Measurements from ENCODE around the gene HIF1AN.

HIF1AN gene

DNA sequence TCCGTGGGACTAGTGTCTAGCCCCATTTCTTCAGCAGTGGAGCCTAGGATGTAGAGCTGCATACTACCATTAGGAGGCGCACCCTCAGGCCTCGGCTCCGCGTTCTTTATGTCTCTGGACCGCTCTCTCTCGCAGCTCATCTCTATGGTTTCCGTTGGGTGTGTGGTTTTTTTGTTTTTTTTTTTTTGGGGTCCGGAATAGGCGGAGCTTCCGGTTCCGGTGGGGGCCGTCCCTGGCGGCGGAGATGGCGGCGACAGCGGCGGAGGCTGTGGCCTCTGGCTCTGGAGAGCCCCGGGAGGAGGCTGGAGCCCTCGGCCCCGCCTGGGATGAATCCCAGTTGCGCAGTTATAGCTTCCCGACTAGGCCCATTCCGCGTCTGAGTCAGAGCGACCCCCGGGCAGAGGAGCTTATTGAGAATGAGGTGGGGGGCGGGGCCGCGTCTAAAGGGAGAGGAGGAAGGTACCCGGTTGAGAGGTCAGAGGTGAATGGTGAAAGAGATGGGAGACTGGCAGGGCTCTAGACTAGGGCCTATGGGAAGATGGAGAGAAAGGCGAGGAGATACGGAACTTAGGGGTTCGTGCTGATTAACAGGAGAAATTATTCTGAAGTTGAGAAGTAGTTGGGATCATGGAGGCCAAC is at the start of gene HIF1AN:
TSS of gene HIF1AN (plus strand) at position 229 of the 639 bp plus-strand sequence. CDS start at position 245, 16 bp downstream.
- DNase-seq (ENCODE audit: low read depth in 2 of 2), result peak; percentile 70 to 74

DNA sequence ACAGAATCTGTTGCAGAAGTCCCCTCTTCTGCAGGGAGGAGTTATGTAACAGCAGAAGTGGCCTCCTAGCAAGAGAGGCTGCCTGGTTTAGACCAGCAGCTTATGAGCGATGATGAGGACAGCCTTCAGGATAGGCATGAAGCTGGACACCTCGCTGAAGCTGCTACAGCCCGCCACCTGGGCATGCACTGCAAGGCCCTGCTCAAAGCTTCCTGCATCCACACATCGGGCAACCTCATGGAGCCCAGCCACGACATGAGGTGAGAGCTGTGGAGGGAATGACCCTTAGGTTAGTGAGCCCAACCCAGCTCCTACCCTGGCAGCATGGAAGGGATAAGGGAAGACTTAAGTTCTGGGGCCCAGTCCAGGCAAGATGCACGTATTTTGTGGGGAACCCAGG is 48.2 kb upstream of the HIF1AN start:
- DNase-seq (ENCODE audit: low read depth in 2 of 2), result no peak

DNA sequence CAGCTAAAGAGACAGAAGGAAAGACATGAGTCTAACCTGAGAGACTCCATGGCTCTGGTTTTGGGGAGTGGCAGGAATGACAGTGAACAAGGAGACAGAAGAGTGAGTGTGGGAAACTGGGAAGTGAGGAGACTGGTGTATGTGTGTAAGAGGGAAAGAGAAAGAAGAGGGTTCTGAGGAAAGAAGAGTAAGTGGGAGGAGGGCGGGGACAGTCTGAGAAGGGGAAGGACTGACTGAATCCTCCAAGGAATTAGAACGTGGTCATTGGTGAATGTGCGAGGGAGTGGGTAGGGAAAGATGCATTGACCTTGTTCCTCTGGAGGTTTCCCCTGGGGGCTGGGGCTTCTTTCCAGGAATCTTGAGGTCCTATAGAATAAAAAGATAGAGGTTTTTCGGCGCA is 46.3 kb upstream of the HIF1AN start:
- DNase-seq (ENCODE audit: low read depth in 2 of 2), result no peak

DNA sequence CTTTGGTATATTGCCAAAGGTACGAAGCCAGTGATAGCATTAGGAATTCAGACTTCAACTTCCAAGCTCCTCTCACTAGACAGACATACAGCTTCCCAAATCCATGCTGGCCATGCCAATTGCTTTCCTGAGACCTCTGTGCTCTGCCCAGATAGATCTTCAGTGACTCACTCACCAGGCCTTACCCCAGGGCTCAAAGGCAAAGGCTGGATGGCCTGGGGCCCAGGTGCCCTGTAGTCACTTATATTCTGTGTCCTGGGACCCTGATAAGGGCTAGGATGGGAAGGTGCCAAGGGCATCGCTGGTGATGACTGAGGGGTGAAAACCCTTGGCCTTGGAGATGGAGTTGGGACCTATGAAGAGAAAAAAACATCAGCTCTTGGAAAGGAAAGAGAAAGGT is 45.2 kb upstream of the HIF1AN start:
- DNase-seq (ENCODE audit: low read depth in 2 of 2), result no peak

DNA sequence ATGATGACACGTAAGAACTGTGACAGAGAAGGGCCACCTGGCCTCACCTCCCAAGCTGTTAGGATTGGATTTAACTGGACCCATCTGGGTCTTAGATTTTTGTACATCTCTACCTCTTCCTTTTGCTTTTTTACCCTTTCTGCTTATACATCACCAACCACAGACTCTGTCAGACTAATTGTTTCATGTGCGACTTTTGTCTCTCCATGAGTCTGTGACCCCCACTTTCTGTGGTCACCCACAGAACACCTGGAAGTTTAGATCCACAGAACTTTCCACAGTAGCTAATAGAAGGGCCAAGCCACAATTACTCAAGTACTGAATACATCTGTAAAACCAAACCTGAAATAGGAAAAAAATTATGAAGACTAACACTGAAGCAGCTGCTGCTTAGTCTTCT is 39.2 kb upstream of the HIF1AN start:
- DNase-seq (ENCODE audit: low read depth in 2 of 2), result no peak

DNA sequence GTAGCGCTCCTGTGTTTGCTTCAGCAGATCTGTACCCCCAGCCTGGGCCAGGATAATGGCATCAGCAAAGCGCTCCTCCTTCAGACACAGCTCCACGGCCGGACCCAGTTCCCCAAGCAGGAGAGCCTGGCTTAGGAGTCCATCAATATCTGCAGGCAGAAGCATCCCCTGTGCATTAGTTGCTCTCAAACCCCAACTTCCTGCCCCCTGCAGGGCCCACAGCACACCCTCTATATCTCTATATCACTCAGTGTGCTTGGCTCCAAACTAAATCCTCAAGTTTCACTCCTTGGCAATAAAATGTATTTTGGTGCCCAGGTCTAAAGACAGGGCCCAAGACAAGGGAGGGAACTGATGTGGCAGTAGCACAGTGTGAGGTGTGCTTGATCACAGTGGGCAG is 37.7 kb upstream of the HIF1AN start:
- no peak for DNase-seq (ENCODE audit: low read depth in 2 of 2)

DNA sequence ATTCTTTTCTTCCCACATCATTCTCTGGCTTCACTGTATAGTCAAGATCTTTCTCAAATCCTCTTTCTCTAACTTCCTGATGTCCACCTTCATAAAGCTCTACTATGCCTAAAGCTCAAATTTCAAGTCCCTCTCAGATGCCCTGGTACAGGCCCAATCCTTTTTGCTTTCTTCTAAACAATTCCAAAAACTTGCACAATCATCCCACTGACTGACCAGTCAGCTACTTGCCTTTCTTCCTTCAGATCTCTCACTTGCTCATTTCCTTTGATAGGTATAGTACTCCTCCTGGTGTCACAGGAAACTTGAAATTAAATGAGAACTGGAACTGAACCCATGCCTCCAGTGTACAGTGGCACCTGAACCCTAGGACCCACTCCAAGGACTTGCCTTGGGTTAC is 34.3 kb upstream of the HIF1AN start:
- no peak for DNase-seq (ENCODE audit: low read depth in 2 of 2)

DNA sequence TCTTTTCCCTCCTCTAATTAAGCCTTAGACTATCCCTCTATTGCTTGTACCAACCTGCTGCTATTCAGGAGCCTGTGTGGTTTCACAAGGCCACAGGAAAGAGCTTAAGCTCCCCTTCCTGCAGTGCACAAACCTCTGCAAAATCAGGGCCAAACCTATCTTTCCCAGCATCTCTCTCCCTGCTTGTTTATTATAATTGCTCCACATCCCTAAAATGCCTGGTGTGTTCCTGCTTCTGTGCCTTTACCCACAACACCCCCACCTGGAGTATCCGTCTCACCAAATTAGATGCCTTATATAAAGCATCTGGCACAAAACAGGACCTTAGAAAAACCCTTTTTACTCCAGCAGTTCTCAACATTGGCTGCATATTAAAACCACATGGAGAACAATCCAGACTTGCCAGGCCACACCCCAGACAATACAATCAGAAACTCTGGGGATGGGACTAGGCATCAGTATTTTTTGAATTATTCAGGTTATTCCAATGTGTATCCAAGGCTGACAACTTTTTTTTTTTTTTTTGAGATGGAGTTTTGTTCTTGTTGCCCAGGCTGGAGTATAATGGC is 32.7 kb upstream of the HIF1AN start:
- DNase-seq (ENCODE audit: low read depth in 2 of 2), result no peak

DNA sequence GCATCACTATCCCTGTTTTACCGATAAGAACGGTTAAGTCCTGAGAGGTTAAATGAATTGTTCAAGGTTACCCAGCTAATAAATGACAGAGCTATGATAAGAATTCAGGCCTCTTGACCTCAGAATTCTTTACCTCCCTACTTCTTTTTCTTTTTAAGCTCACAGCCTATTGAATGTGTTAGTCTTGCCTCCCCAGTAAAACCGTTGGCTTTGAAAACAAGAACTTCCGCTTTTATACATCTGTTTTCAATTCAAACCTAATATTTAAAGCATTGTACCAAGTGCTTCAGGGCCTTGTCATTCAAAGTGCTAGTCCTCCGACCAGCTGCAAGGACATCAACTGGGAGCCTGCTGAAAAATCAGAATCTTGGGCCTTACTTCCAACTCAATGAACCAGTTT is 31.6 kb upstream of the HIF1AN start:
- no peak for DNase-seq (ENCODE audit: low read depth in 2 of 2)

DNA sequence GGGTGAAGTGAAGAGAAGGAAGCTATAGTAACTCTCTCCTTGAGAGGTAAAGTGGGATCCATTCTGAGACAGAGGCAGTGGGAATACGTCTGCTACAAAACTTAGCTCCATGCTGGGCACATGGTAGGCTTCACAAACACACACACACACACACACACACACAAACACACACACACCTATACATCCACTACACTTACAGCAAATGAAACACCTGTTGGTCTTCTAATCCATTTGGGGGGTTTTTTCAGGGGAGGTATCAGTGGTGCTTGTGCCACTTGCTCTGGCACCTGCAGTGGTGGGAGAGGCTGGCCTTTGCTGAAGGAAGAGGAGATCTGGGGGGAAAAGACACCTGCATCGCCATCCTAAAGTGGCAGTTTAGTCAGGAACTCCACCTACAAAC is 30.6 kb upstream of the HIF1AN start:
- no peak for DNase-seq (ENCODE audit: low read depth in 2 of 2)

DNA sequence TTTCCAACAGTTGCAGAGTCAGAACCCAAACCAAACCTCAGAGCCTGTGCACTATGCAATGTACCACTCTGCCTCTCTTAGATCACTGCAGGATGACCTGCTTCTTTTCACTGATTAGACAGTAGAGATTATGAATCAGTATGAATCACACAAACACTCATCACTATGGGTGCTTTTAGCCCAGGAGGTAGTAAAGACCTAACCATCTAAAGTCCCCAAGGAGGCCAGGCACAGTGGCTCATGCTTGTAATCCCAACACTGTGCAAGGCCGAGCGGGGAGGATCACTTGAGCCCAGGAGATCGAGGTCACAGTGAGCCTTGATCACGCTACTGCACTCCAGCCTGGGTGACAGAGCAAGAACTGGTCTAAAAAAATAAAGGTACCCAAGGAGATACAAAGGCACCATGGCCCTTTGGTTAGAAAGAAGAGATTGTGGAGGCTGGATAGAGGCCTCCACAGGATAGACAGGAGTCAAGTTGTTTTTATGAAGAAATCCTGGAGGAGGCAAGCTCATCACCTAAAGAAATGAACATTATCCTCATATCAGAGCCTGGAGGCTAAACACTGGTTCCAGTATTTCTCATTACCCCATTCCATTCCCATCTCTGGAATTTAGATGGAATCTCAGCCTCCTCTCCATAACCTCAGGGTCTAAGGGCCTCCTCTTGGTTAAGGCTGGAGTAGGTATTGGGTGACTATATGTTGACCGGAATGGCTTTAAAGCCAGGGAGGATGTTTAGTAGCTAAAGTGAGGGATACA is 29.0 kb upstream of the HIF1AN start:
- DNase-seq (ENCODE audit: low read depth in 2 of 2), result no peak

DNA sequence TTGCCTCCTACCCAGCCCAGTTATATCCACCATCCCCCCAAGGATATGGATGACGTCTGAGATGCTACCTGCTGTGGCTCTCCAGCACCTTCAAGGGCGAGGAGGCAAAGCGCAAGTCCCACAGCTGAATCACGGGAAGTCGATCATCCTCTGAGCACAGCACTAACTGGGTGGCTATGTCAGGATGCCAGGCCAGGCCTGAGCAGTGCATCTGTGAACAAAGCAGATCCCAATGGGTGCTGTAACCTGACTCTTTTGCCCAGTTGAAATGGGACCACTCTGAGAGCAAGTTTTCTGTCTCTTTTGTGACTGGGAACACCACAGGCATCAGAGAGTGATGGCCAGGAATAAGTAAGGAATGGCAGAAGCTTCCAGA is 28.4 kb upstream of the HIF1AN start:
- no peak for DNase-seq (ENCODE audit: low read depth in 2 of 2)

DNA sequence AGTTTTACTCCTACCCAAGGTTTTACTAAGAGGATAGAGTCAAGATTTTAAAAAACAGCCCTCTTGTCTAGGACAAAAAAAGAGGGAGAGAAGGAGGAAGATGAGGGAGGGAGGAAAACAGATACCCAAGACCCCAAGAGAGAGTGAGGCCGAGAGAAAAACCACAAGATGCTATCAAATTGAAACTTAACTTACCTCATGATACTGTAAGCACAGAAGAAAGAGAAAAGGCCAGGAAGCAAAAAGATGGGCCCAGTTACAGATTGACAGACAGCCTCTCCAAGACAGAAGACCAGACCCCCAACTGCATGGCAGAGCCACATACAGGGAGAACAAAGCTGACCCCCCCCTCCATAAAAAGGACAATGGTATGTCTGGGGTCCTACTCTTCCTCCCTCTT is 27.5 kb upstream of the HIF1AN start:
- no peak for DNase-seq (ENCODE audit: low read depth in 2 of 2)

DNA sequence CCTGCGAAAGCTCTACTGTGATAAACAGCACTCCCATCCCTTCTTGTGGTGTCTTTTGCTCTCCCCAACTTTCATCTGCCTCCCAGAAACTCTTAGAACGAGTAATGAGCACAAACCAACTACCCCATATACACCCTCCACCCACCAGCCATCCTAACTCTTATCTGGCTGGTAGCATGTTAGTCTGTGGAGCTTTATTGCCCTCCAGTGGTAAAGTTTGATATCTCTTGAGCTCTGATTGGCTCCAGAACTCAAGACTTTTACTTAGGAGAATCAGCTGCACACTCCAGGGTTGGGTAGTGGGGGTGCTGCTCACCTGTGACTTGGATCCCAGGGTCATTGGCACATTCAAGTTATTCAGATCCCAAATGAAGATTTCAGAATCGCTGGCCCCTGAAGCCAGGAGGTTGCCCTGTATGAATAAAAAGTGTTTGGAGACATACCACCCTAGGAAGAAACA is 27.0 kb upstream of the HIF1AN start:
- no peak for DNase-seq (ENCODE audit: low read depth in 2 of 2)

DNA sequence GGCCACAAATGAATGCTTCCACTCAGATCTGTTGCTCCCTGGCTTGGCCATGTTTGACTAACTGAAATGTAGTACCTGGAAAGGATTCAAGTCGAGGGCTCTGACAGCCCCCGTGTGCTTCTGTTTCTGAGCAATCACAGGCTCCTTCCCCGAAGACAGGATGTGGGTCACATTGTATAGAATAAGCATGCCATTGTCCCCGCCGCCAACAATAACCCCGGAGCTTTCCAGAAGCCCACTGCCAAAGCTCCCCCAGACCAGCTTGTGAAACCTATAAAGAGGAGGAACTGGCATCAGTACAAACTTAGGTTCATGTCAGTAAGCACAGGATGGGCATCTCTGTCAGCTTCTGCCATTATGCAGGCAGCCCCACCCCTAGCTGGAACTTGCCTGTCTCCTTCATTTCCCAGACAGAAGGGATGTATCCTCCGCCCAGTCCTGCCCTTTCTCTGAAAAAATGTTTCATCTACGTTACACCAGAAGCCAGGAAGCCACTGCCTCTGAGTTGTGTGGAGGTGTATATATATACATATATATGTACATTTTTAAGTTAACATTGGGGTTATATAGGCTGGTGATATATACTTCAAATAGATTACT is 26.4 kb upstream of the HIF1AN start:
- DNase-seq (ENCODE audit: low read depth in 2 of 2), result peak in 1 of 2 donors; percentile 29

DNA sequence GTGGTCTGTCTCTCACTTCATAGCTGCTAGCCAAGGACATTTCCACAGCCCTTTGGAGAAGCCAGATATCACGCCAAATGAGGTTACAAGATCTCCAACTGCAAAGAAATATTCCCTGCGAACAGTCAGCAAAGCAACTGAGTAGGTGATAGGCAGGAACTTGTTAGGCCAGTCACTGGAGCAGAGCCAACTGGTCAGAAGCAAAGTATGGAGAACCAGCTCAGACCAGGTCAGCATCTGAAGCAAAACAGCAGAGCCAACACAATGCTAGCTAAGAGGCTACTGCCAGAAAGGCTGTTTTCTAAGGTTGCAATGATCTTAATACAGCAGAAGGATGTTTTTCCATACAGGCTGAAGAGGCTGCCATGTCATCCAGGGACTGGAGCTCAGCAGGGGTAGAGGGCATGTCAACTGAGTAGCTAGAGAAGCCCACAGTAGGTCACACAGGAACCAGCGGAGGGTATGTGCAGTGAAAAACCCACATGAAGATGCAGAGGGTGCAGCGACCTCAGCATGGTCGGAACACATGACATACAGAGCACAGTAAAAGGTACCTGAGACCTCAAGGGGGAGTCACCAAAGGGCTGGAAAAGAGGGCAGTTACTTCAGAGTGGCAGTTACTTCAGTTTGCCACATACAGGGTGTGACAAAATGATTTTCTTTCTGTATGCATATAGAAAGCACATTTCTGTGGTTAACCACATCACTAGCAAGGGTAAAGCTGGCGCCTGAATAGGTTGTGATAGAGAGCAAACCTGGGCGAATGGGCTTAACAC is 25.0 kb upstream of the HIF1AN start:
- peak; percentile 23 to 32 for DNase-seq (ENCODE audit: low read depth in 2 of 2)

DNA sequence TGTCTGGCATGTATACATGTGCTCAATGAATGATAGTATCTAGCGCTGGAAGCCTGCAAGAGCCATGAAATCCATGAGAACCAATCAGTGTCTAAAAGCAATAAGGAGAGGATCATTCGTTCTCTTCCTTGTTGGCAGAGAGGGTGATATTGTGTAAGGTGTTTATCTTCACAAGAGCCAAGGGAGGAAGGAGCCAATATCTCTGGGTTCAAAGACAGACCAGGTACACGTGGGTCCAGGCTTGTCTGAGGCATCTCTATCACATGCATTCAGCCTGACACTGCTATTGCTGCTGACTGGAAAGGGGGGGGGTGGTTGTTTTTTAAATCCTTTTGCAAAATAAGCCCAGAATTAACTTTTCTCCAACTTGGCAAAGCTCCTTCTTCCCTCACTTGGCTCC is 20.1 kb upstream of the HIF1AN start:
- no peak for DNase-seq (ENCODE audit: low read depth in 2 of 2)

DNA sequence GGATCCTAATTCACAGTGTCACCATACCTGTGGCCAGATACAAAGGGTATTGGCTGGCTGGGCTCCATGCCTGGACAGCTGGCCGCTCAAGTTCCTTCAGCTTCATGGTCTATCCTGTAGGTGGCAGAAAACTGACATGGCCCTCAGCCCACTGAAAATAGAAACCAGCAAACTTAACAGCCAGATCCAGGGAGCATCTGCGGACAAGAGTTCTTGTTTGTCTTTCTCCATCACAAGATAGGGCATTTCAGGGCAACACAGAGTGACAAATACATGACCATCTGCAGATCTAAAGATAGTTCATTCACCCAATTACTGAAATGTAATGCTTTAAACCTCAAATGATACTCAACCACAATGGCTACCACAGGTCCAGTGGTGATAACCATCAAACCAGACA is 18.9 kb upstream of the HIF1AN start:
- no peak for DNase-seq (ENCODE audit: low read depth in 2 of 2)

DNA sequence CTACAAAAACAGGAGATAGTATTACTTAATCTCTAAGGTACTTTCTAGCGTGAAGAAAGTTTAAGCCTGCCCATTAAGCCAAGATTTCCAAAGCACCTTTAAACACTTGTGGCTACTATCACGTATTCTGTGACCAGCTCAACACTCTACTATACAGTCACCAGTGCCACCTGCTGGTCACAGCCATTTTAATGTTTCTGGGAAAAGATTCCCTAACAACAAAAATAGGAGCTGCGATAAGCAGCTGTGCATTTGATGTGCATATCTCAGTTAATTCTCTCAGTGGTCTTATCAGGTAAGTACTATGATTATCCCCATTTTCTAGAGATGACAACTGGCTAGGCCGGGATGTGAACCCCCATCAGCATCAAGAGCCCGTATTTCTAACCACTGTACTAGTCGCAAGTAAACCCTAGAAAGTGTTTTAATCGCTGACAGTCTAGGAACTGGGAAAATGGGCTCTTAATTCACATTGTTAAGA is 16.9 kb upstream of the HIF1AN start:
- peak in 1 of 2 donors; percentile 36 for DNase-seq (ENCODE audit: low read depth in 2 of 2)

DNA sequence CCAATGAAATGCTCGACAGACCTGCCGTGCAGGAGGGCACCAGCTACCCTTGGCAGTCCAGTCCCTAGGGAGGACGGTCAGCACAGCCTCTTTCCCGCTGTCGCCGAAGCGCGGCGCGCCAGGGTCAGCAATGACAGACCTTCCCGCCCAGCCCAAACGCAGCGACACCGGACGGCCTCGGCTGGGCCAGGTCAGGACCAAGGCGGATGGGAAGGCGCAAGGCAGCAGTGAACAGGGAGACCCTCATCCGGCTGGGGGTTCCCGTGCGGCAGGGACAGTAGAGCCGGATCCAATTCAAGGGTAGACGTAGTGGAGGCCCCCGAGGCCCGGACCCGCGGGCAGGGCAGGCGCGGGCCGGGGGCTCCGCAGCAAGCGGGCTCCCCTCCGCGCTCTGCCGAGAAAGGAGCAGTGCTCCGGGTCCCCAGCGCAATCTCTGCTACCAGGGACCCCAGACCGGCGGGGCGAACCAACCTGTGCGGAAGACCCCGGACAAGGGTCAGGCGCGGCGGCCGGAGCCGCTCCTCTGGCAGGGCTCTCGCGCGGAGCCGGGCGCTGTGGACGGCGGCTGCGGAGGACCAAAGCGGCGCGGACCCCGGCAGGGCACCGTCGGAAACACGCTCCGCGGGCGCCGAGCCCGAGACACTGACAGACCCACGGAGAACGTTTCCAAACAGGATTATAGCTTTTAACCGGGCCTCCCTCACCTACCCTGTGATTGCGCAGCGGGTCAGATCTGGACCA is 16.3 kb upstream of the HIF1AN start, which contains the start of gene SEC31B:
TSS of gene SEC31B (minus strand) at position 551 of the 741 bp plus-strand sequence. CDS start 2,909 bp downstream, outside the sequence.
- no peak for DNase-seq (ENCODE audit: low read depth in 2 of 2)

DNA sequence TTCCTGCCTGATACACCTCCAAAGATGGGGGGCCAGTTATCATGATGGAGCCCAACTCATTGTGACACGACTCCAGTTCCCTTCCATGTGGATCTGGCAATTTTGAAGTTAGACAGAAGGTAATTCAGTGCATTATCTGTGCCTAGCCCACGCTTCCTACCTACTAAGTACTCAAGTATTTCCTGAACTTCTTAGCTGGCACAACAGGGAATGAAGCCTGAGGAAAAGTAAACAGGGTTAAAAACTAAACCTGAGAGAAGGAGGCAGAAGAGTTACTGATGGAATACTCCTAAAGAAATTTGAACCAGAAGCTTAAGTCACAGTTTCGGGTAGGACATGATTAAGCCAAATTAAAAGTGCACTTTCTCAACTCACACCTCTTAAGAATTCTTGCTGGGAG is 14.9 kb upstream of the HIF1AN start:
- DNase-seq (ENCODE audit: low read depth in 2 of 2), result no peak

Measured in stimulated activated CD8-positive, alpha-beta memory T cell treated with anti-CD3 and anti-CD28 coated beads, Interleukin-7, amount 100 ng/mL, for 1 hour (primary cell).